K562 (cell line): ENCODE results near the gene BCAR1. TPM values are rescaled to one million over a fixed set of nuclear protein-coding genes. Genes with fewer than 3 reads are reported as not detected.
A peak's percentile ranks its signal among the peaks of the same experiment; 100 is the strongest.

ENCODE experiments used
- ATAC-seq: fragments of 200-7000 bp; cut with Tn5 transposase; 3 replicates; pipeline ENCODE4 v1.9.1; 2020; ENCODE audit warnings: moderate library complexity
- BruUV-seq: library from RNA; stranded (reverse); fragments of 400-500 nt; replicated peaks from 2 replicates; lab custom pipeline; 2021; lab: Mats Ljungman, UMichigan
- CTCF ChIA-PET: fragments of 300-600 bp; formaldehyde crosslinking; extraction: SDS; loops from one replicate; lab custom pipeline; 2021; ENCODE audit warnings: low intra/inter-chr PET ratio; lab: Yijun Ruan, JAX
- POLR2A ChIA-PET: fragments of 300-600, 350-650 bp; sonication (Branson Sonifier 250); formaldehyde crosslinking; extraction: SDS; loops from one replicate; lab custom pipeline; 2021; ENCODE audit warnings: antibody characterized with exemption, inconsistent platforms; lab: Yijun Ruan, JAX
- DNase-seq, 4 experiments: peaks; one replicate each; pipeline versions ENCODE4 v3.0.0 to v3.0.0-alpha.2; 2011 to 2018; ENCODE audit warnings: low spot score in 3 of 4, mixed read lengths in 3 of 4; ENCODE audit errors: extremely low read depth in 1 of 4
- FAIRE-seq: peaks from 2 replicates; lab custom pipeline; 2011; peaks lifted over from hg19 to GRCh38; lab: Jason Lieb, UNC
- H2AFZ ChIP-seq: 2 replicates; pipeline ENCODE4 v1.6.0; 2011; ENCODE audit warnings: low read depth, low read length, control low read depth, inconsistent platforms
- H3K27ac ChIP-seq: fragments of 200-600 bp; 3 replicates; pipeline ENCODE4 v1.8.0; 2011; ENCODE audit warnings: low read depth, mild to moderate bottlenecking, control low read depth, inconsistent platforms, low read length, moderate library complexity, mixed read lengths; ENCODE audit errors: extremely low read depth
- H3K27me3 ChIP-seq, 2 experiments: fragments of 300-600 bp in 1 of 2; 2 replicates in 1 of 2; 3 replicates in 1 of 2; pipeline versions ENCODE4 v1.6.0 to v1.8.0; 2011; ENCODE audit warnings: inconsistent platforms in 2 of 2, low read length in 2 of 2, mild to moderate bottlenecking in 1 of 2, mixed read lengths in 1 of 2, moderate library complexity in 1 of 2; ENCODE audit not compliant: control insufficient read depth in 2 of 2, insufficient read depth in 2 of 2
- H3K36me3 ChIP-seq: fragments of 300-600 bp; 3 replicates; pipeline ENCODE4 v1.8.0; 2011; ENCODE audit warnings: mild to moderate bottlenecking, low read length, inconsistent platforms; ENCODE audit not compliant: control insufficient read depth, insufficient read depth
- H3K4me1 ChIP-seq, 2 experiments: fragments of 200-600 bp in 1 of 2; replicated peaks in 1 of 2; 2 replicates in 1 of 2; 3 replicates in 1 of 2; pipeline versions ENCODE4 v1.5.1 to v1.8.0; 2011; ENCODE audit warnings: inconsistent platforms in 2 of 2, low read length in 2 of 2, mild to moderate bottlenecking in 1 of 2, mixed read lengths in 1 of 2, moderate library complexity in 1 of 2; ENCODE audit not compliant: control insufficient read depth in 2 of 2, insufficient read depth in 2 of 2
- H3K4me2 ChIP-seq: 2 replicates; pipeline ENCODE4 v1.6.1; 2011; ENCODE audit warnings: low read length, control low read depth, inconsistent platforms, mixed read lengths; ENCODE audit not compliant: insufficient read depth
- H3K4me3 ChIP-seq: fragments of 200-600 bp; sonication (generic), shearing (Covaris generic); 2 replicates; pipeline ENCODE4 v1.5.1; 2016; ENCODE audit warnings: control low read depth, inconsistent platforms
- H3K79me2 ChIP-seq: fragments of 200-600 bp; 3 replicates; pipeline ENCODE4 v1.8.0; 2011; ENCODE audit warnings: low read length, inconsistent platforms; ENCODE audit not compliant: control insufficient read depth, insufficient read depth
- H3K9ac ChIP-seq, 2 experiments: 2 replicates each; pipeline versions ENCODE4 v1.6.0 to v1.6.1; 2011; ENCODE audit warnings: low read depth in 2 of 2, low read length in 2 of 2, control low read depth in 1 of 2, inconsistent platforms in 1 of 2, mild to moderate bottlenecking in 1 of 2, mixed read lengths in 1 of 2; ENCODE audit not compliant: insufficient read depth in 1 of 2
- H3K9me1 ChIP-seq: one replicate; pipeline ENCODE4 v1.6.0; 2011; ENCODE audit warnings: inconsistent platforms, mild to moderate bottlenecking, low read length, moderate library complexity; ENCODE audit not compliant: control insufficient read depth, insufficient read depth
- H3K9me3 ChIP-seq: replicated peaks from 2 replicates; pipeline ENCODE4 v1.5.1; 2011; ENCODE audit warnings: low read depth, low read length, inconsistent platforms; ENCODE audit not compliant: control insufficient read depth, insufficient read depth
- H4K20me1 ChIP-seq: replicated peaks from 2 replicates; pipeline ENCODE4 v1.6.1; 2011; ENCODE audit warnings: low read length, inconsistent platforms, mixed read lengths; ENCODE audit not compliant: control insufficient read depth, insufficient read depth
- COPS2 ChIP-seq: fragments of 450-650 bp; conservative IDR thresholded peaks from 2 replicates; pipeline ENCODE4 v1.6.1; 2016; ENCODE audit warnings: mild to moderate bottlenecking, moderate library complexity
- PML ChIP-seq: IDR thresholded peaks from 2 replicates; pipeline ENCODE4 v1.6.1; 2012; ENCODE audit warnings: low read length, inconsistent platforms
- RAD21 ChIP-seq, 2 experiments: fragments of 250-450 bp in 1 of 2; fragments of 450-650 bp in 1 of 2; sonication (Bioruptor Pico) in 1 of 2; formaldehyde crosslinking in 1 of 2; IDR thresholded peaks in 1 of 2; conservative IDR thresholded peaks in 1 of 2; 2 replicates each; pipeline versions ENCODE4 v1.4.0 to v1.8.0; 2020 to 2022; ENCODE audit warnings: mild to moderate bottlenecking in 2 of 2, moderate library complexity in 1 of 2
- SAP30 ChIP-seq: fragments of 200-600 bp; sonication (generic); IDR thresholded peaks from 2 replicates; pipeline ENCODE4 v1.6.1; 2012; ENCODE audit warnings: borderline replicate concordance, low read depth, mild to moderate bottlenecking, moderate library complexity, low read length, control low read depth, inconsistent platforms; ENCODE audit not compliant: insufficient read depth, poor library complexity, severe bottlenecking
- SETDB1 ChIP-seq: IDR thresholded peaks from one replicate; pipeline ENCODE4 v1.6.1; 2012; ENCODE audit warnings: low read length, control low read depth, inconsistent platforms
- SIN3B ChIP-seq: fragments of 450-650 bp; IDR thresholded peaks from 2 replicates; pipeline ENCODE4 v1.6.1; 2017; ENCODE audit warnings: low read depth, mild to moderate bottlenecking, moderate library complexity
- SMARCA5 ChIP-seq: fragments of 450-650 bp; IDR thresholded peaks from 2 replicates; pipeline ENCODE4 v1.6.1; 2016
- WGBS: fragments of 100-300 bp; shearing (Covaris generic); methylation state at CpG from one replicate; pipeline ENCODE4 v1.1.6; 2016; ENCODE audit warnings: low coverage, mixed read lengths; ENCODE audit not compliant: insufficient coverage; ENCODE audit errors: missing lambda C conversion rate; 5-methylcytosine and 5-hydroxymethylcytosine counted together
- in situ Hi-C: fragments of 300-500 bp; cut with MboI; formaldehyde crosslinking; loops from 4 replicates; pipeline ENCODE4 v1.15.0; 2018; ENCODE audit warnings: inconsistent platforms, mixed read lengths
- intact Hi-C: fragments of 100-400 bp; cut with micrococcal nuclease; formaldehyde crosslinking; loops from 2 replicates; pipeline ENCODE4 v1.14.2; 2022
- polyA plus RNA-seq, 8 experiments: library from polyadenylated mRNA; depleted of rRNA in 4 of 8; stranded (reverse) in 5 of 8; unstranded in 3 of 8; fragments of >200 nt; fragmentation: Nextera tagmentation in 2 of 8; fragmentation: Illumina TruSeq in 1 of 8; extraction: Ambion mirVana in 2 of 8; extraction: Trizol in 1 of 8; gene quantifications; 2 replicates each; pipeline versions ENCODE4 v1.2.1 to v1.2.3, GENCODE V29; 2011 to 2014; ENCODE audit warnings: inconsistent platforms in 1 of 8, missing spikeins in 1 of 8
- total RNA-seq, 7 experiments: library from RNA; depleted of rRNA in 6 of 7; stranded (reverse); fragments of >200 nt in 6 of 7; fragmentation: Illumina TruSeq in 2 of 7; extraction: Trizol in 2 of 7; gene quantifications; 2 replicates each; pipeline versions ENCODE4 v1.2.1 to v1.2.3, GENCODE V29; 2011 to 2021; ENCODE audit warnings: low replicate concordance in 1 of 7
- TF ChIP-seq, protein P1 (sequence below): fragments of 250-450 bp; sonication (Bioruptor Pico); IDR thresholded peaks from 2 replicates; pipeline ENCODE4 v1.4.0; 2020
- TF ChIP-seq, protein P2 (sequence below): fragments of 200-800 bp; sonication (Bioruptor generic); IDR thresholded peaks from 2 replicates; pipeline ENCODE4 v1.6.1; 2017; ENCODE audit warnings: missing genetic modification characterization, missing compliant biosample characterization
- TF ChIP-seq, protein P3 (sequence below): sonication (generic); formaldehyde crosslinking; IDR thresholded peaks from 2 replicates; pipeline ENCODE4 v1.8.1; 2023; ENCODE audit warnings: mild to moderate bottlenecking, missing genetic modification reagents

The BCAR1 gene
- total and polyA plus RNA-seq, 9 of the 15 experiments (the other 6 are each of a cell fraction or from before 2014, with no cell fraction given): 0.10 to 26.3 (median 3.6) TPM

DNA sequence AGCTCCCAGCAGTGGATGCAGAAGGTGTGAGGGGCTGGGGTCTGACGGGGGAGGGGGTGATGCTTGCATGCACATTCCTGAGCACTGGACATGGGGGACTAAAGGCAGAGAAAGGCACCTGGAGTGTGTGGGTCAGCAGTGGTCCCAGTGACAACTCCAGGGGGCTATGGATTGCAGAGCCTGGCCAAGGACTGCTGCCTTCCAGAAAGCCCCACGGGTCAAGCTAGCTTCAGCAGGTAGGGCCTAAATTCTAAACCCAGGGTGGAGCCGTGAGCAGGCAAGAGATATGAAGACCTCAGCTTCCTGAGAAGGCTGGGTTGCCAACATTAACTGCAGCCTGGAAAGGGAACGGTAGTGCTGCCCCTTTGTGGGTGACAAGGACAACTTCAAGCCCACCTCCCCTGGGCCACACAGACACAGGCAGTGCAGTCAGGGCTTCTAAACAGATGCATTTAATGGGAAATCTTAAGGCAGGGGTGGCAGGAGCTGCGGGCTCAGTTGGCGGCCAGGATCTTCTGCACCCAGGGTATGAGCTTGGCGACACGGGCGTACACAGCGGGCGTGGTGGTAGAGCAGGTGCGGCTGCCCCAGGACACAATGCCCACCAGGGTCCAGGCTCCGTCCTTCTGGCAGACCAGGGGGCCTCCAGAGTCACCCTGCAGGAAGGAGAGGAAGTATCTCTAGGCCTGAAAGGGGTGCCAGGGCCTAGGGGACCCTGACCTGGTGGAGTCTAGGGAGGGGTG, 47.6 kb downstream of the BCAR1 start:
- ATAC-seq (no peak; the same call in 2 of the 3 replicates), DNase-seq (peak in 1 of 4 experiments; percentile 9)
- Histone ChIP-seq H4K20me1 (no peaks in the 10 kb centered on the region), H3K9ac (no peak overlapping the region), H3K9me3 (no peaks in the 10 kb centered on the region), H3K27ac (no peak overlapping the region), H3K4me3 (no peak overlapping the region), H3K9me1 (no peaks in the 10 kb centered on the region), H2AFZ (no peak overlapping the region), H3K36me3 (no peaks in the 10 kb centered on the region)
- 27% methylated on average over 12 of the region's 13 CpGs for WGBS
- POLR2A ChIA-PET: interaction anchor here (0.5 kb wide), 1 partner anchor 155 kb away, joined by 3 read pairs; no protein-coding TSS in a partner anchor
- intact Hi-C loops: no loop called here
- in situ Hi-C loops: loop anchor here (5.0 to 25.0 kb wide), 3 partner anchors 183 to 1983 kb away; partner anchors contain the start of genes MON1B and SYCE1L
- TF ChIP-seq RAD21 (CRISPR knock-in tag; conservative IDR thresholded peaks at IDR 0.05 in 1 of 2, IDR thresholded peaks at IDR 0.05 in 1 of 2) (peak in 1 of 2 experiments; percentile 15; a peak in 1 of 4 replicates), SETDB1 (no peak)
- TF ChIP-seq, all 486 proteins: peak for 1
- no peak overlapping the region for H3K4me2 ChIP-seq
- H3K79me2 ChIP-seq: no peaks in the 10 kb centered on the region
- CTCF ChIA-PET: no interaction called here
- H3K27me3 ChIP-seq: peaks cover 31 to 52% of the 10 kb centered on the region in 2 experiments
- no peak for FAIRE-seq
- BruUV-seq: no TSS peak
- H3K4me1 ChIP-seq: peaks cover 0 to 9% of the 10 kb centered on the region in 2 experiments; a peak in 2 of 5 replicates

DNA sequence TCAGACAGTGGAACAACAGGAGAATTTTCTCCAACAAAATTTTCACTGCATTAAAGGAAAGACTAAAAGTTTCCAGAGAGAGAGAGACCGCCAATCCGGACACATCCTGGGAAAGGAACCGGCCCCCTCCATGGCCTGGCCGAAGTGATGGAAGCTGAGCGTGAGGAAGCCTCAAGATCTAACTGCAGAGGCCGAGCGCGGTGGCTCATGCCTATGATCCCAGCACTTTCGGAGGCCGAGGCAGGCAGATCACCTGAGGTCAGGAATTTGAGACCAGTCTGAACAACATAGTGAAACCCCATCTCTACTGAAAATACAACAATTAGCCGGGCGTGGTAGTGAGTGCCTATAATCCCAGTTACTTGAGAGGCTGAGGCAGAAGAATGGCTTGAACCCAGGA, 48.3 kb downstream of the BCAR1 start:
- FAIRE-seq (no peak), DNase-seq (no peak), ATAC-seq (no peak)
- Histone ChIP-seq H3K79me2 (no peaks in the 10 kb centered on the region), H4K20me1 (no peaks in the 10 kb centered on the region), H2AFZ (no peak overlapping the region), H3K9me3 (no peaks in the 10 kb centered on the region), H3K36me3 (no peaks in the 10 kb centered on the region), H3K4me3 (no peak overlapping the region), H3K4me2 (no peak overlapping the region), H3K9ac (no peak overlapping the region), H3K27me3 (peaks cover 25 to 47% of the 10 kb centered on the region in 2 experiments), H3K4me1 (peaks cover 3 to 8% of the 10 kb centered on the region in 2 experiments; a peak in 4 of 5 replicates), H3K27ac (no peak overlapping the region), H3K9me1 (no peaks in the 10 kb centered on the region)
- in situ Hi-C loops (loop anchor here (5.0 to 25.0 kb wide), 3 partner anchors 184 to 1984 kb away; partner anchors contain the start of genes MON1B and SYCE1L), intact Hi-C loops (no loop called here)
- BruUV-seq: no TSS peak
- ChIA-PET CTCF (no interaction called here), POLR2A (no interaction called here)
- 16% methylated on average over 12 of the region's 12 CpGs for WGBS
- TF ChIP-seq, protein P1, sequence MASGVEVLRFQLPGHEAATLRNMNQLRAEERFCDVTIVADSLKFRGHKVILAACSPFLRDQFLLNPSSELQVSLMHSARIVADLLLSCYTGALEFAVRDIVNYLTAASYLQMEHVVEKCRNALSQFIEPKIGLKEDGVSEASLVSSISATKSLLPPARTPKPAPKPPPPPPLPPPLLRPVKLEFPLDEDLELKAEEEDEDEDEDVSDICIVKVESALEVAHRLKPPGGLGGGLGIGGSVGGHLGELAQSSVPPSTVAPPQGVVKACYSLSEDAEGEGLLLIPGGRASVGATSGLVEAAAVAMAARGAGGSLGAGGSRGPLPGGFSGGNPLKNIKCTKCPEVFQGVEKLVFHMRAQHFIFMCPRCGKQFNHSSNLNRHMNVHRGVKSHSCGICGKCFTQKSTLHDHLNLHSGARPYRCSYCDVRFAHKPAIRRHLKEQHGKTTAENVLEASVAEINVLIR (CRISPR knock-in tag): no peak
- TF ChIP-seq SMARCA5: no peak
- no peak for TF ChIP-seq COPS2
- TF ChIP-seq SIN3B: no peak
- TF ChIP-seq SAP30: no peak
- no peak for TF ChIP-seq PML
- TF ChIP-seq, protein P2, sequence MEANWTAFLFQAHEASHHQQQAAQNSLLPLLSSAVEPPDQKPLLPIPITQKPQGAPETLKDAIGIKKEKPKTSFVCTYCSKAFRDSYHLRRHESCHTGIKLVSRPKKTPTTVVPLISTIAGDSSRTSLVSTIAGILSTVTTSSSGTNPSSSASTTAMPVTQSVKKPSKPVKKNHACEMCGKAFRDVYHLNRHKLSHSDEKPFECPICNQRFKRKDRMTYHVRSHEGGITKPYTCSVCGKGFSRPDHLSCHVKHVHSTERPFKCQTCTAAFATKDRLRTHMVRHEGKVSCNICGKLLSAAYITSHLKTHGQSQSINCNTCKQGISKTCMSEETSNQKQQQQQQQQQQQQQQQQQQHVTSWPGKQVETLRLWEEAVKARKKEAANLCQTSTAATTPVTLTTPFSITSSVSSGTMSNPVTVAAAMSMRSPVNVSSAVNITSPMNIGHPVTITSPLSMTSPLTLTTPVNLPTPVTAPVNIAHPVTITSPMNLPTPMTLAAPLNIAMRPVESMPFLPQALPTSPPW (CRISPR knock-in tag): no peak
- TF ChIP-seq, protein P3, sequence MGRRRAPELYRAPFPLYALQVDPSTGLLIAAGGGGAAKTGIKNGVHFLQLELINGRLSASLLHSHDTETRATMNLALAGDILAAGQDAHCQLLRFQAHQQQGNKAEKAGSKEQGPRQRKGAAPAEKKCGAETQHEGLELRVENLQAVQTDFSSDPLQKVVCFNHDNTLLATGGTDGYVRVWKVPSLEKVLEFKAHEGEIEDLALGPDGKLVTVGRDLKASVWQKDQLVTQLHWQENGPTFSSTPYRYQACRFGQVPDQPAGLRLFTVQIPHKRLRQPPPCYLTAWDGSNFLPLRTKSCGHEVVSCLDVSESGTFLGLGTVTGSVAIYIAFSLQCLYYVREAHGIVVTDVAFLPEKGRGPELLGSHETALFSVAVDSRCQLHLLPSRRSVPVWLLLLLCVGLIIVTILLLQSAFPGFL (CRISPR knock-in tag): no peak
